Upper lobe of left lung (tissue), 6 donors: ENCODE data around the gene SPPL3. TPM values are rescaled to one million over a fixed set of nuclear protein-coding genes. Genes with fewer than 3 reads are reported as not detected.

Experiments used
- ATAC-seq, 2 donors: fragments of 200-7000 bp; cut with Tn5 transposase; one replicate each; pipeline ENCODE4 v1.9.1; 2022; ENCODE audit warnings: mild to moderate bottlenecking in 2 of 2, moderate library complexity in 2 of 2; ENCODE audit not compliant: low FRiP score in 2 of 2
- DNase-seq, 2 donors: peaks; one replicate each; pipeline ENCODE4 v3.0.0-alpha.2; 2019 to 2020
- H3K27ac ChIP-seq, 4 donors: fragments of 200-600 bp; sonication (generic); one replicate each; pipeline ENCODE4 v1.5.1; 2016 to 2019
- H3K27me3 ChIP-seq, 4 donors: fragments of 200-600 bp; sonication (generic); one replicate each; pipeline ENCODE4 v1.5.1; 2017 to 2019
- H3K36me3 ChIP-seq, 4 donors: fragments of 200-600 bp; sonication (generic); one replicate each; pipeline ENCODE4 v1.5.1; 2016 to 2019
- H3K4me1 ChIP-seq, 4 donors: fragments of 200-600 bp; sonication (generic); one replicate each; pipeline ENCODE4 v1.5.1; 2018 to 2019
- H3K4me3 ChIP-seq, 4 donors: fragments of 200-600 bp; sonication (generic); one replicate each; pipeline ENCODE4 v1.5.1; 2017 to 2019; ENCODE audit warnings: mild to moderate bottlenecking in 2 of 4, moderate library complexity in 1 of 4
- H3K9me3 ChIP-seq, 4 donors: fragments of 200-600 bp; sonication (generic); one replicate each; pipeline ENCODE4 v1.5.1; 2018 to 2019
- EP300 ChIP-seq, 4 donors: sonication (generic); formaldehyde crosslinking; IDR thresholded peaks; one replicate each; pipeline ENCODE4 v1.5.1; 2017; ENCODE audit warnings: antibody characterized with exemption in 4 of 4, control low read depth in 2 of 4
- POLR2A ChIP-seq, 4 donors: fragments of 450-650 bp; IDR thresholded peaks; one replicate each; pipeline ENCODE4 v1.5.1; 2016 to 2017; ENCODE audit warnings: antibody characterized with exemption in 4 of 4, mild to moderate bottlenecking in 2 of 4
- POLR2AphosphoS5 ChIP-seq, 2 donors: sonication (generic); formaldehyde crosslinking; IDR thresholded peaks; one replicate each; pipeline ENCODE4 v1.5.1; 2017; ENCODE audit warnings: antibody characterized with exemption in 2 of 2
- WGBS, 2 donors: methylation state at CpG; one replicate each; pipeline ENCODE4 v1.1.5; 2017 to 2018; 5-methylcytosine and 5-hydroxymethylcytosine counted together
- total RNA-seq, 6 donors: library from RNA; depleted of rRNA in 4 of 6; stranded (reverse); fragments of >200 nt in 4 of 6; gene quantifications; one replicate each; pipeline versions ENCODE4 v1.1.0 to v1.2.1, GENCODE V29; 2016 to 2021
- TF ChIP-seq, protein P1 (sequence below), 6 experiments: fragments of 450-650 bp in 4 of 6; fragments of 200-600 bp in 2 of 6; sonication (generic) in 2 of 6; IDR thresholded peaks; one replicate each; pipeline ENCODE4 v1.5.1; 2016 to 2019; ENCODE audit warnings: antibody characterized with exemption in 6 of 6
- donor health status: DM: no; HTN: no; CAD: no; lungs with moderate emphysema.
- donor health status: DM: no; HTN: yes; CAD: no; lungs with severe emphysema.

The SPPL3 gene
- total RNA-seq, 6 donors from 2014 or later = 17.8 to 44.3 (median 23.2) TPM

DNA sequence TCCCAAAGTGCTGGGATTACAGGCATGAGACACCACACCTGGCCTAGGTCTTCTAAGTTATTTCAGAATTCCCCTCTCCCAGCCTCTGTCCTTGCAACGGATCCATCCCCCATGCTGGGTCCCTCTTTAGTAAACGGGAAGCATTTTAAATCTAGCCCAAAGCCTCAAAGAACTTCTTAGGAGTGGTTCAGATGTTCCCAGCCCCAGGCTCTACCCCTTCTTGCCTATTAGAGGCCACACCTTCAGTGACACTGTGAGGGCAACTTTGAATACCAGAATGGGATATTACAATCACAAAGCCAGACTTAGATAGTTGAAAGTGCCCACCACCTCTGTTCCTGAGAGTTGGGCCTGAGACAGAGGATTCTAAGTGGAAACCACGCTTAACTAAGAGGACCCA lies 18.1 kb upstream of the SPPL3 start:
- Histone ChIP-seq H3K4me3 (no peak overlapping the region), H3K36me3 (no peaks in the 10 kb centered on the region), H3K9me3 (peaks cover 2 to 13% (median 10%) of the 10 kb centered on the region in 4 donors), H3K27me3 (no peaks in the 10 kb centered on the region), H3K4me1 (no peaks in the 10 kb centered on the region), H3K27ac (no peak overlapping the region)
- 67 to 78% methylated on average over 3 of the region's 3 CpGs for WGBS, 2 donors
- DNase-seq = no peak
- TF ChIP-seq EP300 (IDR thresholded peaks at IDR 0.05) (no peak), POLR2AphosphoS5 (IDR thresholded peaks at IDR 0.05) (no peak), POLR2A (IDR thresholded peaks at IDR 0.05) (no peak)
- TF ChIP-seq, protein P1, sequence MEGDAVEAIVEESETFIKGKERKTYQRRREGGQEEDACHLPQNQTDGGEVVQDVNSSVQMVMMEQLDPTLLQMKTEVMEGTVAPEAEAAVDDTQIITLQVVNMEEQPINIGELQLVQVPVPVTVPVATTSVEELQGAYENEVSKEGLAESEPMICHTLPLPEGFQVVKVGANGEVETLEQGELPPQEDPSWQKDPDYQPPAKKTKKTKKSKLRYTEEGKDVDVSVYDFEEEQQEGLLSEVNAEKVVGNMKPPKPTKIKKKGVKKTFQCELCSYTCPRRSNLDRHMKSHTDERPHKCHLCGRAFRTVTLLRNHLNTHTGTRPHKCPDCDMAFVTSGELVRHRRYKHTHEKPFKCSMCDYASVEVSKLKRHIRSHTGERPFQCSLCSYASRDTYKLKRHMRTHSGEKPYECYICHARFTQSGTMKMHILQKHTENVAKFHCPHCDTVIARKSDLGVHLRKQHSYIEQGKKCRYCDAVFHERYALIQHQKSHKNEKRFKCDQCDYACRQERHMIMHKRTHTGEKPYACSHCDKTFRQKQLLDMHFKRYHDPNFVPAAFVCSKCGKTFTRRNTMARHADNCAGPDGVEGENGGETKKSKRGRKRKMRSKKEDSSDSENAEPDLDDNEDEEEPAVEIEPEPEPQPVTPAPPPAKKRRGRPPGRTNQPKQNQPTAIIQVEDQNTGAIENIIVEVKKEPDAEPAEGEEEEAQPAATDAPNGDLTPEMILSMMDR (IDR thresholded peaks at IDR 0.05) = no peak
- ATAC-seq = no peak

DNA sequence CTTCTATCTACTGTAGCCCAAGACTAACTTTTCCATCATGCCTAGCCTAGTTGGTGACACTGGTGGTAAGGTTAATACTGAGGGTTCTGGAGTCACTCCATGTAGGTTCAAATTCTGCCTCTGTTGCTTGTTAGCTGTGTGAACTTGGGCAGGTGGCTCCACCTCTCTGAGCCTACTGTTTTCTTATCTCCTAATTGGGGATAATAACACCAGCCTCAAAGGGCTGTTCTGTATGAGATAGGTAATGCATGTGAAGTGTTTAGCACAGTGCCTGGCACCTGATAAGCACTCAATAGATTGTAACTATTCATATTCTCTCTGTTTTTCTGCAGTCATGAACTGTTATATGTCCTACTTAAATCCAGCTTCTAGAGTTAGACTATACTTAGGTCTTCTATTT lies 17.5 kb upstream of the SPPL3 start:
- H3K27ac ChIP-seq = no peak overlapping the region
- peaks cover 4 to 13% (median 10%) of the 10 kb centered on the region in 4 donors for H3K9me3 ChIP-seq

GRCh38 chr12:120920178-120920577 lies 16.0 kb upstream of the SPPL3 start:
- H3K27me3 ChIP-seq = no peaks in the 10 kb centered on the region
- WGBS, 2 donors = 71 to 72% methylated on average over 3 of the region's 3 CpGs
- no peaks in the 10 kb centered on the region for H3K36me3 ChIP-seq
- no peak for ATAC-seq
- no peak overlapping the region for H3K4me3 ChIP-seq
- TF ChIP-seq POLR2AphosphoS5 (IDR thresholded peaks at IDR 0.05) (no peak), EP300 (IDR thresholded peaks at IDR 0.05) (no peak), POLR2A (IDR thresholded peaks at IDR 0.05) (no peak)
- TF ChIP-seq, protein P1 (IDR thresholded peaks at IDR 0.05) = no peak
- H3K4me1 ChIP-seq = no peaks in the 10 kb centered on the region
- H3K9me3 ChIP-seq = peaks cover 4 to 13% (median 10%) of the 10 kb centered on the region in 4 donors
- H3K27ac ChIP-seq = no peak overlapping the region
- DNase-seq = no peak

More for the DNA sequence above, 17.5 kb upstream of the SPPL3 start:
- no peak overlapping the region for H3K4me3 ChIP-seq
- H3K27me3 ChIP-seq = no peaks in the 10 kb centered on the region
- H3K36me3 ChIP-seq = no peaks in the 10 kb centered on the region
- DNase-seq (no peak), ATAC-seq (no peak)
- TF ChIP-seq POLR2AphosphoS5 (IDR thresholded peaks at IDR 0.05) = no peak
- H3K4me1 ChIP-seq = no peaks in the 10 kb centered on the region

- no peaks in the 10 kb centered on the region for H3K36me3 ChIP-seq
- no peaks in the 10 kb centered on the region for H3K27me3 ChIP-seq
- no peak for DNase-seq
- peaks cover 4 to 13% (median 10%) of the 10 kb centered on the region in 4 donors for H3K9me3 ChIP-seq
- H3K27ac ChIP-seq = no peak overlapping the region
- no peak for ATAC-seq
- TF ChIP-seq, protein P1 (IDR thresholded peaks at IDR 0.05) = no peak
- TF ChIP-seq POLR2AphosphoS5 (IDR thresholded peaks at IDR 0.05) (no peak), EP300 (IDR thresholded peaks at IDR 0.05) (no peak), POLR2A (IDR thresholded peaks at IDR 0.05) (no peak)
- H3K4me3 ChIP-seq = no peak overlapping the region
- 95% methylated on average over 2 of the region's 2 CpGs for WGBS, 2 donors
- no peaks in the 10 kb centered on the region for H3K4me1 ChIP-seq
Observed at GRCh38 chr12:120917748-120918147, 13.6 kb upstream of the SPPL3 start.

GRCh38 chr12:120916561-120916960 lies 12.4 kb upstream of the SPPL3 start:
- Histone ChIP-seq H3K27me3 (no peaks in the 10 kb centered on the region), H3K4me3 (no peak overlapping the region), H3K4me1 (no peaks in the 10 kb centered on the region), H3K9me3 (peaks cover 4 to 13% (median 10%) of the 10 kb centered on the region in 4 donors), H3K36me3 (no peaks in the 10 kb centered on the region), H3K27ac (no peak overlapping the region)
- ATAC-seq = no peak
- no peak for TF ChIP-seq POLR2A (IDR thresholded peaks at IDR 0.05)
- no peak for TF ChIP-seq EP300 (IDR thresholded peaks at IDR 0.05)
- TF ChIP-seq, protein P1 (IDR thresholded peaks at IDR 0.05) = no peak
- no peak for TF ChIP-seq POLR2AphosphoS5 (IDR thresholded peaks at IDR 0.05)
- WGBS, 2 donors = 93 to 95% methylated on average over 14 of the region's 14 CpGs
- no peak for DNase-seq
